Vagina (tissue), 2 donors: ENCODE data around the gene ZMIZ1. TPM values are rescaled to one million over a fixed set of nuclear protein-coding genes. Genes with fewer than 3 reads are reported as not detected.

ENCODE experiments used
- DNase-seq, 2 donors: peaks; one replicate each; pipeline ENCODE4 v3.0.0-alpha.2; 2017; ENCODE audit errors: extremely low spot score in 2 of 2
- H3K27ac ChIP-seq: fragments of 200-600 bp; sonication (generic); one replicate; pipeline ENCODE4 v1.5.1; 2019
- H3K27me3 ChIP-seq: fragments of 200-600 bp; sonication (generic); one replicate; pipeline ENCODE4 v1.5.1; 2019
- H3K36me3 ChIP-seq, 2 donors: fragments of 200-600 bp; sonication (generic); one replicate each; pipeline ENCODE4 v1.5.1; 2017 to 2019
- H3K4me1 ChIP-seq: fragments of 200-600 bp; sonication (generic); one replicate; pipeline ENCODE4 v1.5.1; 2019
- H3K4me3 ChIP-seq, 2 donors: fragments of 200-600 bp; sonication (generic); 1 replicate in 1 of 2; 2 replicates in 1 of 2; pipeline ENCODE4 v1.5.1; 2016 to 2019
- H3K9me3 ChIP-seq: fragments of 200-600 bp; sonication (generic); one replicate; pipeline ENCODE4 v1.5.1; 2019
- POLR2A ChIP-seq, 2 donors: fragments of 450-650 bp; IDR thresholded peaks; one replicate each; pipeline ENCODE4 v1.6.1; 2017; ENCODE audit warnings: antibody characterized with exemption in 2 of 2, mild to moderate bottlenecking in 2 of 2, moderate library complexity in 2 of 2
- POLR2AphosphoS5 ChIP-seq, 2 donors: sonication (generic); formaldehyde crosslinking; IDR thresholded peaks; one replicate each; pipeline ENCODE4 v1.9.0; 2017; ENCODE audit warnings: antibody characterized with exemption in 2 of 2, mild to moderate bottlenecking in 2 of 2, low read depth in 1 of 2; ENCODE audit not compliant: insufficient read depth in 1 of 2
- intact Hi-C: fragments of 100-400 bp; cut with DNase I; formaldehyde crosslinking; loops from one replicate; pipeline ENCODE4 v1.15.1; 2023
- total RNA-seq: library from RNA; depleted of rRNA; stranded (reverse); fragments of >200 nt; gene quantifications from one replicate; pipeline ENCODE4 v1.2.3, GENCODE V29; 2016
- TF ChIP-seq, protein P1 (sequence below), 3 experiments: fragments of 450-650 bp in 2 of 3; fragments of 200-600 bp in 1 of 3; sonication (generic) in 1 of 3; IDR thresholded peaks; one replicate each; pipeline ENCODE4 v1.5.1; 2017 to 2019; ENCODE audit warnings: antibody characterized with exemption in 3 of 3, mild to moderate bottlenecking in 2 of 3, moderate library complexity in 2 of 3

ZMIZ1 gene
- total RNA-seq, 1 donor from 2014 or later: 61.4 TPM

DNA sequence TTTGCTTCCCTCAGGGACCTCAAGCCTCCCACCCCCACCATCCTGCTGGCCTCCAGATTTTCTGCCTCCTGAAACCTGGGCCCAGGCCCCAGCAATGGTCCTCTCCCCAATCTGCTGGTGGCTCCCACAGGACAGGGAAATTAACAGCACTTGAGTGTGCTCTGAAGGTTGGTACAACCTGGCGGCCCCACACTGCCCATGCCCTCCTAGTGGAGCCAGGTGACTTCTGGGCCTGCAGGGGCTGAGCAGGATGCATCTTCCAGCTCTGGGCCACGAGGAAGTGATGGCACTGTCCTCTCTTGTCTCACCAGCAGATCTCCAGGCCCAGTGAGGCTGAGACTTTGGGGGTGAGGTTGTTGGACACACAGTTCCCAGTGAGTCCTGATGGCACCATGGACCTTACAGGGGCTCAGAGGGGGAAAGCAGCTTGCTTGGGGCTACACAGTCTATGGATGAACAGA, 3.6 kb upstream of the ZMIZ1 start:
- Histone ChIP-seq H3K9me3 (no peaks in the 10 kb centered on the region), H3K36me3 (no peaks in the 10 kb centered on the region), H3K27me3 (no peaks in the 10 kb centered on the region), H3K4me1 (peaks cover 10% of the 10 kb centered on the region), H3K4me3 (no peak overlapping the region), H3K27ac (no peak overlapping the region)
- TF ChIP-seq POLR2AphosphoS5 (IDR thresholded peaks at IDR 0.05; ENCODE audit: insufficient read depth in 1 of 2, low read depth in 1 of 2): no peak
- TF ChIP-seq, protein P1, sequence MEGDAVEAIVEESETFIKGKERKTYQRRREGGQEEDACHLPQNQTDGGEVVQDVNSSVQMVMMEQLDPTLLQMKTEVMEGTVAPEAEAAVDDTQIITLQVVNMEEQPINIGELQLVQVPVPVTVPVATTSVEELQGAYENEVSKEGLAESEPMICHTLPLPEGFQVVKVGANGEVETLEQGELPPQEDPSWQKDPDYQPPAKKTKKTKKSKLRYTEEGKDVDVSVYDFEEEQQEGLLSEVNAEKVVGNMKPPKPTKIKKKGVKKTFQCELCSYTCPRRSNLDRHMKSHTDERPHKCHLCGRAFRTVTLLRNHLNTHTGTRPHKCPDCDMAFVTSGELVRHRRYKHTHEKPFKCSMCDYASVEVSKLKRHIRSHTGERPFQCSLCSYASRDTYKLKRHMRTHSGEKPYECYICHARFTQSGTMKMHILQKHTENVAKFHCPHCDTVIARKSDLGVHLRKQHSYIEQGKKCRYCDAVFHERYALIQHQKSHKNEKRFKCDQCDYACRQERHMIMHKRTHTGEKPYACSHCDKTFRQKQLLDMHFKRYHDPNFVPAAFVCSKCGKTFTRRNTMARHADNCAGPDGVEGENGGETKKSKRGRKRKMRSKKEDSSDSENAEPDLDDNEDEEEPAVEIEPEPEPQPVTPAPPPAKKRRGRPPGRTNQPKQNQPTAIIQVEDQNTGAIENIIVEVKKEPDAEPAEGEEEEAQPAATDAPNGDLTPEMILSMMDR (IDR thresholded peaks at IDR 0.05): no peak
- no peak for TF ChIP-seq POLR2A (IDR thresholded peaks at IDR 0.05)
- intact Hi-C loops: loop anchor here (5.0 kb wide), 2 partner anchors 127 to 763 kb away; no protein-coding TSS in a partner anchor
- no peak for DNase-seq

GRCh38 chr10:79065853-79066252, 2.9 kb upstream of the ZMIZ1 start:
- Histone ChIP-seq H3K36me3 (no peaks in the 10 kb centered on the region), H3K27me3 (no peaks in the 10 kb centered on the region), H3K27ac (peak overlapping the region; percentile 97), H3K9me3 (no peaks in the 10 kb centered on the region), H3K4me3 (no peak overlapping the region), H3K4me1 (peaks cover 10% of the 10 kb centered on the region)
- no peak for DNase-seq
- intact Hi-C loops: loop anchor here (5.0 kb wide), 2 partner anchors 126 to 764 kb away; no protein-coding TSS in a partner anchor
- TF ChIP-seq, protein P1 (IDR thresholded peaks at IDR 0.05): no peak
- TF ChIP-seq POLR2AphosphoS5 (IDR thresholded peaks at IDR 0.05; ENCODE audit: insufficient read depth in 1 of 2, low read depth in 1 of 2) (no peak), POLR2A (IDR thresholded peaks at IDR 0.05) (no peak)

- intact Hi-C loops: loop anchor here (5.0 kb wide), 2 partner anchors 126 to 764 kb away; no protein-coding TSS in a partner anchor
- no peak for DNase-seq
- H3K36me3 ChIP-seq: no peaks in the 10 kb centered on the region
- no peaks in the 10 kb centered on the region for H3K27me3 ChIP-seq
- peak overlapping the region; percentile 72 to 96 for H3K4me3 ChIP-seq
- TF ChIP-seq POLR2AphosphoS5 (IDR thresholded peaks at IDR 0.05; ENCODE audit: insufficient read depth in 1 of 2, low read depth in 1 of 2) (peak in 1 of 2 donors; percentile 48), POLR2A (IDR thresholded peaks at IDR 0.05) (no peak)
- TF ChIP-seq, protein P1 (IDR thresholded peaks at IDR 0.05): no peak
- H3K9me3 ChIP-seq: no peaks in the 10 kb centered on the region
- H3K4me1 ChIP-seq: peaks cover 13% of the 10 kb centered on the region
- peak overlapping the region; percentile 97 for H3K27ac ChIP-seq
Observed at GRCh38 chr10:79066411-79067240, 2.1 kb upstream of the ZMIZ1 start.

- intact Hi-C loops: loop anchor here (5.0 kb wide), 2 partner anchors 125 to 765 kb away; no protein-coding TSS in a partner anchor
- H3K4me3 ChIP-seq: peak overlapping the region; percentile 72 to 96
- H3K27me3 ChIP-seq: no peaks in the 10 kb centered on the region
- H3K36me3 ChIP-seq: no peaks in the 10 kb centered on the region
- DNase-seq: no peak
- TF ChIP-seq, protein P1 (IDR thresholded peaks at IDR 0.05): peak in 1 of 3 experiments; percentile 43
- peak in 1 of 2 donors; percentile 59 for TF ChIP-seq POLR2AphosphoS5 (IDR thresholded peaks at IDR 0.05; ENCODE audit: insufficient read depth in 1 of 2, low read depth in 1 of 2)
- peak in 1 of 2 donors; percentile 72 for TF ChIP-seq POLR2A (IDR thresholded peaks at IDR 0.05)
- H3K27ac ChIP-seq: peak overlapping the region; percentile 97
- H3K9me3 ChIP-seq: no peaks in the 10 kb centered on the region
- H3K4me1 ChIP-seq: peaks cover 22% of the 10 kb centered on the region
Observed at GRCh38 chr10:79067241-79068202, 1.2 kb upstream of the ZMIZ1 start.
